Measurements from ENCODE around the gene CCDC33.

CCDC33 gene

DNA sequence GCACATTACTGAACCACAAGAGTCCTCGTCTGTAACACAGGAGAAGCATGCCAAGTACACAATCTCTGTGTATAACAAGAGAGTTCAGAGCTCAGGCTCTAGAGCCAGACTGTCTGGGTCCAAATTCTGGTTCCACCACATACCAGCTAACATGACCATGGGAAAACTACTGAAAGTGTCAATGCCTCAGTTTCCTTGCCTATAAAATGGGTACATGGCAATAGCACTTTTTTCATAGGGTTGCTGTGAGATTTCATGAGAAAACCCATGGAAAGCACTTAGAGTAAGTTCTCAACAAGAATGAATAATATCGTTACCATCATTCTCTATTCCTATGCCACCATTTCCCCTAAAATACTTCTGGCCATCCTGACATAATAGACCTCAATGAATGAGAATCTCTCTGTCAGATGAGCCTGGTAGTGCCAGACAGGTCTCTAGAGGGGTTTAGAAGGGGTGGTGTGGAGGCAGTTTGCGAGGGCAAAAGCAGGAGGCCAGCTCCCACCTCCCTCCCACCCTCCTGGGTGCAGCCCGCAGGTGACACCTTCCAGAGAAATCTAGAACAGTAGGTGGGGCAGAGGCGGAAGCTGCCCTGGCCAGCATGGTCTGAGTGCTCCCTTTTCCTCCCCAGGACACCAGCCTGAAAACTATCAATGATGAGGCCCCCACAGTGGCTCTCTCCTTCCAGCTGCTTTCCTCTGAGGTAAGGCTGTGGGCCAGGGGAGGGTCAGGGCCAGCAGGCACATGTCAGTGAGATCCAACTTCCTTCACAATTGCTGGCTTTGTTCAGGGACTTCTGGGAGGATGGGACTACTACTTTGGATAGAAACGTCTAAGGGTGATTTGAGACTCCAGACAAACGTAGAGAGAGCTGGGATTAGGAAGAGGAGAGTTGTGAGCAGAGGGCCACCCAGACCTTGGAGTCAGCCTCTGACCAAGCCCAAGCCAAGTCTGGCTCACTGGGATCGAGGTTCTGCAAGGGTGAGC lies 45.3 kb downstream of the CCDC33 start:
- no peak for DNase-seq (ENCODE audit: low read depth in 2 of 2)

DNA sequence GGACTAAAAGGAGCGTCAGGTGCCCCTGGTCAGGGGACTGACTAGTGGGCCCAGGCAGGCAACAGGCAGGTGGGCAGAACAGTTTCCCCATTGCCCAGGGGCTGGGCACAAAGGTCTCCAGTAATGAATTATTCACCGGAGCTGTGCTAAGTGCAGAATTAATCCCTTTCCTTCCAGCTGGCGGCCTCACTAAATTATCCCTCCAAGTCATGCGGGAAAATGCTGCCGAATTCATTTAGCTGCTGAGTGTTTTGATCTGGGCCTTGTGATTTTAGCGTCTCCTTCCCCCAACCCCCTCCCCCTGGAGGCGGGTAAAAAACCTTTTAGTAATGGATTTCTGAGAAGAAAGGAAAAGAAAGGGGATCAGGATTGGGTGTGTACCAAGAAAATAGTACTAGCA lies 47.2 kb downstream of the CCDC33 start:
- no peak for DNase-seq (ENCODE audit: low read depth in 2 of 2)

- no peak for DNase-seq (ENCODE audit: low read depth in 2 of 2)
These were observed 53.5 kb downstream of the CCDC33 start for GRCh38 chr15:74289671-74290070.

DNA sequence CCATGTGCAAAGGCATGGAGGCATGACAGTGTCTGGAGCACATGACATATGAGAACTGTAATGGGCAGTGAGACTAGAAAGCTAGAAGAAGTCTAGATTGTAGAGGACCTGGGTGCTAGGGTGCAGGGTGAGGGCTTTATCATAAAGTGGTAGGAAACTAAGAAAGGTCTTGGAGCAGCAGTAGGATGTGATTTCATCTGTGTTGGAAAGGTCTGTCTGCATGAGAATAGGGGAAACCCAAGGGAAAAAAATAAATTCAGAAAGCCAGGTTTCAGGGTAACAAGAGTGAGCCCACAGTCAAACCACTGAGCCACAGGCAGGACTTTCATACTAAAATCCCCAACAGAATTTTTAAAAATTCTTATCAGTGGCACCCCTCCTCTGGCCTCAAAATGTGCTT lies 54.5 kb downstream of the CCDC33 start:
- no peak for DNase-seq (ENCODE audit: low read depth in 2 of 2)

GRCh38 chr15:74291101-74292071 lies 55.3 kb downstream of the CCDC33 start:
- DNase-seq (ENCODE audit: low read depth in 2 of 2): peak; percentile 46 to 69

- DNase-seq (ENCODE audit: low read depth in 2 of 2): no peak
These were observed 57.1 kb downstream of the CCDC33 start for GRCh38 chr15:74293021-74293810.

DNA sequence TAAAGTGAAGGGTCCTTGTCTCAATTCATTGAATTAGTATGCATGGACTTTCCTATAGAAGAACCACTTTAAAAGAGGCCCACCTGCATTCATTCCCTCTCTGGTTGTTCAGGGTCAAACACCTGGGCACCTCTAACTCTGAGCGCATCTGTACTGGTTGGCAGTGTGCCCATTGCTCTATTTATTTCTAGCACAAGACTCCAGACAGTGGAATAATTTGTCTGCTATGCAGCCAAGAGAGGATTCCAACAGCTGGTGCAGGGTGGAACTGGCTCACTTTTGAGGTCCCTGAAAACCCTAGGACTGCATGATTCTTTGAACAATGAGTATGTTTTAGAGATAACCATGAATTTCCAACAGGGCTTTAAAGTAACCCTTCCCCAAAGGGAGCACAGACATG lies 57.9 kb downstream of the CCDC33 start:
- DNase-seq (ENCODE audit: low read depth in 2 of 2): no peak

- no peak for DNase-seq (ENCODE audit: low read depth in 2 of 2)
These were observed 59.7 kb downstream of the CCDC33 start for GRCh38 chr15:74295800-74296199.

DNA sequence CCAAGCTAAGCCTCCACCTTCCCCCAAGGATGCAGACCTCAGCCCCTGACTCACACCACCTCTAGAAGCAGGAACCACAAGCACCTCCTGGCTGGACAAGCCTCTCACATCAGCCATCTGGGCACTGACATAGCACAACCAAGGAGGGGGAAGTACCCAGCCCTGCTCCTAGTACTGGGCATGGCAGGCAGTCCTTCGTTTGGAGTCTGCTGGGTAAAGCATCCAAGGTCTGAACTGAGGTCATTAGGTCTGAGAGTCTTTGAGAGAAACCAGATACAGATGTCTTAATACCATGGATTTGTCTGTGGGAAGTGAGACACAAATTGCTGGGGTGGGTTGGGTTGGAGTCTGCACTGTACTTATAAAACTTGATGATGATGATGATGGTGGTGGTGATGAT lies 61.8 kb downstream of the CCDC33 start:
- no peak for DNase-seq (ENCODE audit: low read depth in 2 of 2)

- no peak for DNase-seq (ENCODE audit: low read depth in 2 of 2)
These were observed 64.1 kb downstream of the CCDC33 start for GRCh38 chr15:74300057-74300795.

- no peak for DNase-seq (ENCODE audit: low read depth in 2 of 2)
These were observed 65.6 kb downstream of the CCDC33 start for GRCh38 chr15:74301583-74302361.

GRCh38 chr15:74302821-74303359 lies 66.8 kb downstream of the CCDC33 start:
- peak in 1 of 2 donors; percentile 39 for DNase-seq (ENCODE audit: low read depth in 2 of 2)

- no peak for DNase-seq (ENCODE audit: low read depth in 2 of 2)
These were observed 67.7 kb downstream of the CCDC33 start for GRCh38 chr15:74303741-74304309.

DNA sequence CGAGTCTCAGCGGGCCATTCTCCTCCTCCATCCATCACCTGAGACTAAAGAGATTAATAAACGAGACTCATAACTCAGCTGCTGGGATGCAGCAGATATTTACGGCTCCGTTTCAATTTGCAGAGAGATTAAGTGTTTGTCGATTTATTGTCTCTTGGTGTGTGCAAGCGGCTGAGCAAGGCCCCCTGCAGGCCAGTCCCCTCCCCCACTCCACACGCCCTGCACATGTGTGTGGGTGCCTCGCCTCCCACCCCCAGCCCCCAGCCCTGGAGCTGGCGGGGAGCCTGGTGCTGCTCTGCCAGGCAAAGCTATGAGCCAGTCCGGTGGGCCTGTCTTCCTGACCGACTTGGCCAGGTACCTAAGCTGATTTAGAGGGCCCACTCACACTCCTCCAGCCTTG lies 68.3 kb downstream of the CCDC33 start:
- DNase-seq (ENCODE audit: low read depth in 2 of 2): no peak

DNA sequence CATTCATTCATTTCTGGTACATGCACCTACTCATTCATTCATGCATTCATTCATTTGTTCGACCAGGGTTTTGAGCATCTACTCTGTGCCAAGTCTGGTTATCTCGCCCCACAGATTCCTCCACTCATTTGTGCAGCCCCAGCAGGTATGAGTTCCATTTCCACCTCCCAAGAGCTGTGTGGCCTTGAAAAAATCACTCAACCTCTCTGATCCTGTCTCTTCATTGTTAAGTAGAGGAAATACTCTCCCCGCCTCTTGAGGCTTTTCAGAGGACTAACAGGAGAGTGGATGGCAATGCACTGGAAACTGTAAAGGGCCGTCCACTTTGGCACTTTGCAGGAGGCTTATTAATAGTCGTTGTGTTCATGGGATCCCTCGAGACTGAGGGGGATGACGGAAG lies 69.6 kb downstream of the CCDC33 start:
- DNase-seq (ENCODE audit: low read depth in 2 of 2): no peak

GRCh38 chr15:74306781-74307217 lies 70.7 kb downstream of the CCDC33 start:
- DNase-seq (ENCODE audit: low read depth in 2 of 2): no peak

DNA sequence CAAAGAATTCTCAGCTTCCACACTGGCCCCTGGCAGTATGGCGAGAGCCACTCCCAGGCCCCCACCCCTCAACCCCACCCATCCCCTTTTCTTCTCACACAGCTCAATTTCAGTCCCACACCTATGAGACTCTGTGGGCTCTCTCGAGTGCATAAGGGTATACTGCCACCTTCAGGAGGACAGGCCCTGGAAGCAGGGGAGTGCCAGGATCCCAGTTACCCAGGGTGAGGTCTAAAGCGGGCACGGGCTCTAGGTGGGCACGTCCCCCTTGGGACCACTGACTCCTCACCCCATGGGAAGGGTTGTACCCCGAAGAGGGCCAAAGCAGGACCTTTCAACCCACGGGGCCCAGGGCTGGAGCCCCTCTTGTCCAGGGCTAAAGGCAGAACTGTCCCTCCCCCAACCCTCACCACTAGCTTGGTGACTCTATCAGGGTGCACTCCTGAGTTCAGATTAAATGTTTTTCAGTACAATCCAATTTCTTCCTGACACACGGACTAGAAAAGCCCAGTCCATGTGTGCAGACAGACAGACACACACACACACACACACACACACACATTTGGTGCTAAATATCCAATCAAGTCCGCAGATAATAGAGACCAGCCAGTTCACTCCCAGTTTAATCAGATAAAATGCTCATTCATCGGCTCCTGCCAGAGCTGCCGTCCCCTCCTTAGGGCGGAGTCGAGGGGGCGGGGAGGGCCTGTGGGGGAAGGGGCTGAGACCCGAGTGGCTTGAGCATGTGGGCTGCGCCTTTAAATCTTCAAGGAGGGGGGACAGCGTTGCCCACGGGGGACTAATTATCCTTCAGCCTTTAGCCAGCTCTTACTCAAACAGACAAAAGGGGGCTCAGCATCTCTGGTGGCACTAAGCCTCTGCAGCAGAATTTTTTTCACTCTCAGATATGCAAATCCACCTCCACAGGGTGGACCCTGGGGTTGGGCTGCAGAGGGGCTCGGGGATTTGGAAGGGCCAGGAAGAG lies 72.0 kb downstream of the CCDC33 start:
- DNase-seq (ENCODE audit: low read depth in 2 of 2): no peak

All from activated CD4-positive, alpha-beta T cell treated with anti-CD3 and anti-CD28 coated beads for 24 hours (primary cell).